Endometrial microvascular endothelial cells (primary cell): ENCODE measurements around the gene HAND1. TPM values are rescaled to one million over a fixed set of nuclear protein-coding genes. Genes with fewer than 3 reads are reported as not detected.

Experiments
- in situ Hi-C: cut with HindIII; loops from 2 replicates; pipeline ENCODE4 v1.10.0; 2017; ENCODE audit warnings: low sequenced_read_pairs, low pct_unique_long_range_greater_than_20kb; ENCODE audit errors: inconsistent ontology term
- total RNA-seq: library from RNA; depleted of rRNA; stranded (reverse); fragments of >200 nt; gene quantifications from one replicate; pipeline ENCODE4 v1.2.3, GENCODE V29; 2015; ENCODE audit errors: inconsistent ontology term

HAND1 gene
- total RNA-seq, 1 donor from 2014 or later: not detected

DNA sequence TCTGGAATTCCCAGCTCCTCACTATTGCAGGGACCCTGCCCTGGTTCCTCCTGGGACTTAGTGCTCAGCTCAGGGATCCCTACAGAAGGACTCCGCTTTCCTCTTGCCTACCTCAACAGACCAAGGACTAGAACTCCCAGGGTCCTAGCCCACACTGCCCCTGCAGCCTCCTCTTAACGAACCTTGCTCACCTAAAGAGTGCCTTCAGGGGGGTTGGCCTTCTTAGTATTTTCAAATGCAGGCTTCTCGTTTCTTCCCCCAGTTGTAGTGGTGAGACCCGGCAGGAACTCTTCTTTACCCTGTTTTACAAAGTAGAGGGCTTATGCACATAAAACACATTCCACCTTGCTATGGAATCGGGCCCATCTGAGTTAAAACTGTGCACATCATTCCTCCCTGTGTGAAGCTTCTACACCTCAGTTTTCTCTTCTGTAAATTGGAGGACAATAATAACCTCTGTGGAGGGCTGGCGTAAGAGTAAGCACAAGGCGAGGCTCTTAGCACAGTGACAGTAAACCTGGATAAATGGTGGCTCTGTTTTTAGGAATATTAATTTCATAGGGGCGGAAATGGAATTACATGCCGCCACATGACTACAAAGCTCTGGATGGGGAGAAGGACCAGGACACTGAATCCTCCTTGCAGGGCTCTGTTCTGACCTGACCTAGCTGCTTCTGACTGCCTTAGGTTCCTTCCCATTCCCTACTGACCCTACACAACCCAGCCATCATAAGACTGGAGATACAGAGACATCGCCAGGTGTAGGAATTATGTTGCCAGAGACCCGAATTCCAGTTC lies 3.8 kb upstream of the HAND1 start:
- in situ Hi-C loops: no loop called here

DNA sequence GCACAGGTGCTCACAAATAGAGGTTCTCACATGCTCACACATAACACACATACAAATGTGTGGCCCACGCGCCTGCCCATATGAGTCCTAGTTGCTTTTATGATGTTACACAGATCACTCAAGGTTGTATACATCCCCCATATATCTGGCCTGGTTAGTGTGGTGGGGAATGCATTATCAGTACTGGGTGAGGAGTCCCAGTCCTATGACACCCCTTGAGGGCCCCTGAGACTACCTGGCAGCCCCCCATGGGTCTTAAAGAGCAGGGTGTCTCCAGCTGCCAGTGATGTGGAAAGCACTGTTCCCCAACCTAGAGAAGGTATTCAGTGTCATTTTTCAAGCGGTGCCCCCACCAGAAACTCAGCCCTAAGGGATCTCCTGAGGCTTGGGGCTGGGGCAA lies 2.8 kb upstream of the HAND1 start:
- in situ Hi-C loops: no loop called here

DNA sequence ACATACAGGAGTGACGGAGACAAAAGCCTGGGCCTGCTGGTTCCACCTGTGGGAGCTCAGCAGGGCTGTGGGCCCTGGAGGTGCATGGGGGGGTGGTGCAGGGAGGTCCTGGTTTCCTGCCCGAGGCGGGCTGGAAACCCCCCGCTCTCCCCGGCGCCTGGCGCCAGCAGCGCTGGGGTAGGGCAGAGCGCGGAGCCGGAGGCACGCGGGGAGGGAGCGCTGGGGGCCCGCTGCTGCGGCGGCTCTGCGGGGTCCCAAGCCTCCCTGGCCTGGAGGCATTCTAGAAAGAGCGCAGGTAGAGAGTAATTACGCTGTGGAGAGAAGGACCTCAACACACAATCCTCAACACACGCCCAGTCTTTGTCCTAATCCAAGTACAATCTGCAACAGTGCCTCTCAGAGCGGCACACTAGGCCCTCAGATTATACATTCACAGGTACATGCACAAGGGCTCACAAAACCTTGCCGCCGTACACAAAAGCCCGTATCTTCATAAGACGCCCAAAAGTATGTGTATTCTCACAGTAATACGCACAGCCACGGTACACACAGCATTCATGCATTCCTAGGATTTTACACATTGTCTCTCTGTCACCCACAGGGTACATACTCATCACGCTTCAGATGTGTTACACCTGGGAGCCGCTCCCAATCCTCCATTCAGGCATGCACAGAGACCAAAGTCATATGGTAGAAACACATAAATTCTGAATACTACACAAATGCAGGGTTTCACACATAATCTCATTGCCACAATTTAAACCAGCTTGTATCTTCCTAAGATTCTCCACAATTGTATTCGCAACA lies 2.1 kb upstream of the HAND1 start:
- in situ Hi-C loops: no loop called here

DNA sequence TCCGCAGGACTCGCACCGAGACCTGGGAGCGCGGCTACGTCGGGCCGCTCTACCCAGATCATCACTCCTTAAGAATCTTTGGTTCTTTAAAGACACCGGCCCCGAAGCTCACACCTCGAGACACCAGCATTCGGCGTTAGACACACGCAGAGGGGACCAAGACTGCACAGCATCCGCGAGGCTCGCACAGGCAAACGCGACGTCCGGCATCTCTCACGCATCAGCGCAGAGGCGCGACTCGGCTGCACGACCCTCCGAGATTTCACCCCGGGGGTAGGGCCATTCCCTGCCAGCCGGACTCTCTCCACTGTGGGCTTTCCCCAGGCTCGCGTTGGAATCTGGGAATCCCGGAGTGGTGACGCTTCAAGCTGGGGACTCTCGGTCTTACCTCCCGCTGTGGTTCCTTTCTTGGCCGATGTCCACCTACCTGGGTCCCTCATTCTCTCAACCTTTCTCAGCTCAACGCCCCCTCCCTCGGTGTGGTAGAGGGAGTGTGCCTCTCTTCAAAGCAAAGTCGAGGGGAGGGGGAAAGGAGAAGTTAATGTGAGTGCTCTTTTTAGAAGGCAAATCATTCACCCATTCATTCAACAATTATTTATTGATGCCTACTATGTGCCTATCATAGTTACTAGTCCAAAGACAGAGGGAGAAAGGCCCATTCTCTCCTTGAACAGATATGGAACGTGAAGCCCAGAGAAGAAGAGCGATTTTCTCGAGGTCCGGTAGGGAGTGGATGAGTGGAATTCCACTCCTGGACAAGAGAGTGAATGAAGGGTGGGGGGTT lies 1.3 kb upstream of the HAND1 start:
- in situ Hi-C loops: no loop called here

DNA sequence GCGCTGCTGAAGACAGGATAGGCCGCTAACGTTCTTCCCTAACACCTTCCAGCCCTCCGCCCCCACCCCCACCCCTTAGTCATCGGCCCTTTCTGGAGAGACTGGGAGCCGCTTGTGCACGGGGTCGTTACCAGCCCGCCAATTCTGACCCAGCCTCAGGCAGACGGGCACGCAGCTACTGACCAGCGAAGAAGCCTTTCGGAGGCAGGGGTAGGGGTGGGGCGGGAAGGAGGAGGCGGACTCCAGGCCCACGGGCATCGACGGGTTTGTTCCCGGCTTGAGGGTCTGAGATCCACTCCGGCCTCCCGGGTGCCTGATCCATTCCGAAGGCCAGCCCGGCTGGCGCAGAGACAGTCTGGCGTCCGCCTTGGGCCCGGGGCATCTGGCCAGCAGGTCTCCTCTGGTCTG lies 729 bp upstream of the HAND1 start:
- in situ Hi-C loops: no loop called here

DNA sequence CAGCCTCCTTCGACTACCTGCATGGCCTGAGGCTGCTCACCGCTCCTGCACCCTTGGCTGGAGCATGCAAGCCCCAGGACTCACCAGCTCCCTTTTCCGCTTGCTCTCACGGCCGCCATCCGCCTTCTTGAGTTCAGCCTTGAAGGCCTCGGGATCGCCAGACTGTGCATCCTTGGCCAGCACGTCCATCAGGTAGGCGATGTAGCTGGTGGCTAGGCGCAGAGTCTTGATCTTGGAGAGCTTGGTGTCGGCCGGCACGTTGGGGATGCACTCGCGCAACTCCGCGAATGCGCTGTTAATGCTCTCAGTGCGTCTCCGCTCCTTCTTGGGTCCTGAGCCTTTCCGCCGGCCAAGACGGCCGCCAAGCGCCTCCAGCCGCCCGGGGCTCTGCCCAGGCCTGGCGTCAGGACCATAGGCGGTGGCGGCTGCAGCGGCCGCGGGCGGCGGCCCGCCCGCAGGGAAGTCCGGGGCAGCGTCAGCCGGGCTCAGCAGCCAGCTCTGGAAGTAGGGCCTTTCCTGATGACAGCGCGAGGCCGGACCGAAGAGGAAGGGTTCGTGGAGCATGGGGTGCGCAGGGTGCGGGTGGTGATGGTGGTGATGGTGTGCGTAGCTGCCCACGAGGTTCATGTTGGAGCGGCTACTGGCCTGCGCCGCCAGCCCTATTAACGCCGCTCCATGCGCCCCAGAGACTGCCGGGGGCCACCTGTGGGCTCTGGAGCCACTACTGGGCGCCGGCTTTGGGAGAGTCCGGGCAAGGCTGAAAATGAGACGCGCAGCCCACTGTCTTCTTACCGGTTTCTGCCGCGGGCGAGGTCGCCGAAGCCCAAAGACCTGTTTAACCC lies 424 bp downstream of the HAND1 start:
- in situ Hi-C loops: no loop called here

DNA sequence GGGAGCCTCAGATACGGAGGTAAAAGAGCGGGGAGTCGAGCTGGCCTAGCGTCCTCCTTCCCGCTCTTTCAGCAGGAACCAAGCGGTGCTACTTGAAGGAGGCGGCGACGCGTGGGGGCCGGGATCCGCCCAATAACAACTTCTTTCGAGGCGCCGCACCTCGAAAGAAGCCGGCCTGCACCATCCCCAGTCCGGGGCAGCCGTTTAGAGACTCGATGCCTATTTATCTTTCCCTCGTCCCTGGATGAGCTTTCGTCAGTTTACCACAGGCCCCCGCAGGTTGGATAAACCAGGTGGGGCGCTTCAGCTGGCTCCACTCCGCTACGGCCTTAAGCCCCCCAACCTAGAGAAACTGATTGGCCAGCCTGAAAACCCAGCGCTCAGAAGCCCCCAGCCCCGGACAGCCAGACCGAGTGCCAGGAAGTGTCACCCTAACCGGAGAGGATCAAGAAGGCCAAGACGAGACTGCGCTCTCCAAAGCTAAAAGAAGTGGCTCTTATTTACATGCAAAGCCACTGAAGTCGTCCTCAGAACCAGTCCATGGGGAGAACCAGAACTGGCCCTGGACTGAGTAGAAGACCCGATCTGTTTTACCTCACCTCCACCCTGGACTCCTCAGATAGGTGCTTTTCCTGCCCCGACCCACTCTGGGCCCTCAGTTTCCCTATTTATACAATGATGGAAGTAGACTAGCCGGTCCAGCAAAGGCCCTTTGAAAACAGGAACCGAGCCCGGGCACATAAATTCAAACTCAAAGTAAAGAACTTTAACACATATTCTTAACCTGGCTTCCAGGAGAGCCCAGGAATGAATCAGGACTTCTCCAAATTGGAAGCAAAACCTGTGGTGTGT lies 1.4 kb downstream of the HAND1 start:
- in situ Hi-C loops: no loop called here

DNA sequence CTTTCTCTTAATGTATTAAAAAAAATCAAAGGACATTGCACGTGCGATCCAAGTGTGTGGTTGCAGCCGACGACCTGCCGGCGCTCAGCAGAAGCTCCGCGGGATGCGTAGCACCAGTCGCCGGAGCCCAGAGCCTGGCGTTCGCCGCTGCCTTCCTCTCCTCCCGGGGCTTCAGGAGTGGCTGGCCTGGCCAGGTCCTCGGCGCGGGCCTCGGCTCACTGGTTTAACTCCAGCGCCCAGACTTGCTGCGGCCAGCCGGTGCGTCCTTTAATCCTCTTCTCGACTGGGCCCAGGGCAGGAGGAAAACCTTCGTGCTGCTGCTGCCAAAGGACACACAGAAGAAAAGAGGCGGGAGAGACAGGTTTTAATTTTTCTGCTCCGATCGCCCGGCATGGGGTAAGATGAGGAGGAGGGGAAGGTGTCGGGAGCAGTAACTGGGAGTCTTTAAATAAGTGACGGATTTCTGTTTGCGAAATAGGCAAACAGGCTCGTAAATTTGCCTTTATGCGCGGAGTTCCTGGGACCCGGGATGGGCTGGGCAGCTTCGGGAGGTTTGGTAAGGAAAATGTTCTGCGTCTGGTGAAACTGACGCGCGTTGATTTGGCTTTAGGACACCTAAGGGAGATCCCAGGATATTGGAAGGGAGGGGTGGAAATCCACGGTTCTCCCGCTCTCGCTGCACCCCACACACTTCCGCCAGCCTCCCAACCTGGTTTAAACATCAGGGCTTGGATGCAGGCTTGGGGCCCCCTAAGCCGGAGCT lies 2.3 kb downstream of the HAND1 start:
- in situ Hi-C loops: no loop called here

DNA sequence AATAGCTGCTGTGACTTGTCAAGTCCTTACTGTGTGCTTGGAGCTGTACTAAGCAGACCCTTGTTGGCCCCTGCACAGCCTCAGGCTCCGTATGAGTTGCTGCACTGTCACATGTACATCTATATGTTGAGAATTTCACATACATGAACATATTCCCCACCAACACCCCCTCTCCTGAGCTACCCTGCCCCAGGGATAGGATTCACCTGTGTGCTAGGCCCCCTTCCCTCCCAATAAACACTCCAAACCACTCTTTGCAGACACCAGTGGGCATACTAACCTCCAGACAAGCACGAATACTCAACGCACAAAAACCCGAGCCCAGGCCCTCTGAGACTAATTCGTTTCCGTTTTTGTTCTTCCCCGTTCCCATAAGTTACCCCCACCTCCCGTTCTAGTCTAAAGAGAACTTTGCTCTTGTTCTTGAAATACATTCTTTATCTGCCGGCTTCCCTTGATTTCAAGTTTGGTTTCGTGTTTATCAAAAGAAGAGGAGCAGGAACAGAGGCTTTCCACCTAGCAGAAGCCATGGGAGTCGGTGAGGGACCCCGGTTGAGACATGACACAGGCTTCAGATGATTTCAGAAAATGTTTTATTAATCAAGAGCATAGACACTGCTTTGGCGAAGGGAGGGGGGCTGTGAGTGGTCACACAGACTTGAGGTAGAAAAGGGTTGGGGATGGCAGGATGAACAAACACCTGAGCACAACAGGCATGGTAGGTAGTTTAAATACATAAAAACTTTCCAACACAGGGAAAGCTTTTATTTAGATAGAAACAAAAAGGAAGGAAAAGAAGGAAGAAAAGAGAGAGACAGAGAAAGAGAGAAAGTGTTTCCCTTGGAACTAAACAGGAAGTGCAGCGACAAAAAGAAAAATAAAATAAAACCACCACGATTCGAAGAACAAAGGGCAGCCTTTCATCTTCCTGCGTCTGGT lies 3.4 kb downstream of the HAND1 start:
- in situ Hi-C loops: no loop called here

DNA sequence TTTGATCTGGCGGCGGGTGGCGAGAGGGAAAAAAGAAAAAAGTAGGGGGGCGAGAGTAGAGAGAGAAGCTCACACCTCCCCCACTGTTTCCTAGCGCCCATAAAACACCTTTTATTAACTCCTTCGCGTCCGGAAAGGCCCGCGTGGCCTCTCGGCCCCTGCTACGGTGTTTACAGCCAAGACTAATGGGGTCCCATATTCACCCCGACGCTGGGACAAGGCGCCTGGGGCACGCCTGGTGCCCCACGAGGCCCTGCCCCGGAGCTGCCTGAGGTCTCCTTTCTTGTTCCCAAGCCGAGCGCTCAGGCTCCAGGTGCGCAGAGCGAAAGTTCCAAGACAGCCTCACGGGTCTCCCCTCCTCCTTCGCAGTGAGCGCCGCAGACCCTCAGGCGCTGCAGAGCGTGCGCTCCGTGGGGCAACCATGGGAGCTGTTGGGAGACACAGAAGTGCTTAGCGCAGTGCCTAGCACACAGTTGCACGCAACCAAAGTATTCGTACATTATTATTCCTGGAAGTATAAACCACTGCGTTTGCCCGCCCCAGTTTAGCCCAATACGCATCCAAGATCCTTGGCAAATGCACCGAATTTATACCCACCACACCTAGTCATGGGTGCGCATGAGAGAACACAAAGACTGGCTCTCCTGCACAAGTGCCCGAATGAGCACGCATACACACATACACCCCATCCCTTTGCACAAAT lies 4.3 kb downstream of the HAND1 start:
- in situ Hi-C loops: no loop called here

DNA sequence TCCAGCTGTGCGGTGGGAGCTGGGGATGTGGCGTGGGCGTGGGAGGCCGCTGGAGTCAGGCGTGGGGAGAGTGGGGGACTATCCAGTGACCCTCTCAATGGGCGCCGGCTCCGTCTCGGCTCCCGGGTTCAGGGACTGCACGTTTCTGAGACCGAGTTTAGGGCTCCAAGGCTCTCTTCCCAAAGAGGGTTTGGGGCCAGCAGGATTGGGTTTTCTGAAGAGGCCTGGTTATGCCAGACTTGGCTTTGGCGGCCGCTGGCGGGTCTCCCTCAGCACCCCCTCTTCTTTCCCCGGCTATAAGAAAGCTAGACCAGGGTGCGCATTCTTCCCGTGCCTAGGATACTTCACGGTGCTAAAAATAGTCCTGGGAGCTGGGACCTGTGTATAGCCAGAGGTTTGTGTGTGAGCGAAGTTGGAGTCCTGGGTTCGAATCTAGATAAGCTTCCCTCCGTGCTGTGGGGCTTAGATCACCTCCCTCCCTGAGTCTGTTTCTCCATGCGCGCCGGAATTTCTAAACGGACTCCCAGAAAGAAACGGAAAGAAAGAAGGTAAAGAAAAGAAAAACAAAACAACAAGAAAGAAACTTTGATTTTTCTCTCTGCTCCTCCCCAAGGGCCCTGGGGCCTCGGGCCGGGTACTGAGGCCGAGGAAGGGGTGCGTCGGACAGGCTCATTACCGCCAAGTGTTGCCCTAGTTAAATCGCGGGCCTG lies 5.0 kb downstream of the HAND1 start:
- in situ Hi-C loops: no loop called here

DNA sequence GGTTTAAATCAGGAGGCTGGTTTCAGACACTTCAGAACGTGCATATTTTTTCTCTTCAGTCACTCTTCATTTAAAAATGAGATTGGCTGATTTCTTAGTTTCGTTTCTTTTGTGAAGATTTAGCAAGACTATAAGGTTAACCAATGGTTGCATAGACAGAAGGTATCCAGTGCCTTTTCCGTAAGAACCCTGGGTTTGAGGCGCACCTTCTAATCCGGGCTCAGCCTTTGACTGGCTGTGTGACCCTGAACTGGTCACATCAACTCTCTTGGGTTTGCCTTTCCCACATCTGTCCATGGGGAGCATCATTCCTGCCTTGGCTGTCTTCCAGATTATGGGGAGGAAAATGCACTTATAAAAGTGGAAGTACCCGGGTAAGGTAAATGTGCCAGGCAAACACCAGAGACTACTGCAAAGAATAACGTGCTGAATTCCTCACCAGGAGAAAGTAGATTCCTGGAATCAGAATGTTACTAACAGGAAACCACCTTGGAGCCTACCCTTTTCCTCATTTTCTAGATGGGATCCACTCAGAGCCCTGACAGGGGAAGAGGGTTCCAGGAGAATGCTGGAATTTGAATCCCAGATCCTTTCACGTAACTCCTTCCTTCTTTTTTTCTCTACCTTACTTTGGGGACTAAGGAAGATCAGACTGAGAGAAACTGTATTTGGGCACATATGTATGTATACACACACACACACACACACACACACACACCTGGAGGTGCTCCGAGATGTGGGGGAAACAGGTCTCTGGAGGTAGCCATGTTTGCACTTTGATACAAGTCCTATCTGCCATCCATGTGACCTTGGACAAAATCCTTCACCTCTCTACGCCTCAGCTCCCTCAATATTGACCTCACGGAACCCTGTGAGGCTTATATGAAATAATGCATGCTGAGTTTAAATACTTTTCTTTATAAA lies 6.8 kb downstream of the HAND1 start:
- in situ Hi-C loops: no loop called here

DNA sequence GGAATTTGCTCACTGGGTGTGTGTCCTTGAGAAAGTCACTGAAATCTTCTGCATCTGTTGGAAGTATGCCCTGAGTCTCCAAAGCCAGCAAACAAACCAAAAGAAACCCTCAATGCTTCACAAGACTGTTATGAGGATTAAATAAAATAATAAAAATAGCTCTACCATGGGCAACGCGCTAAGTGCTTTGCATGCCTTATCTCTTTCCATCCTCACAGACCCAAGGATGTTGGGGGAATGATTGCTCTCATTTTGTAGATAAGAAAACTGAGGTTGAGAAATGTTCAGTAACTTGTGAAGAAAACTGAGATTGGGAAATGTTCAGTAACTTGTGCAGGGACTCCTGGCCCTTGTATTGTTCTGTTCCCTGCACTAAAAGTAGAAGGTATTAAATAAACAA lies 7.9 kb downstream of the HAND1 start:
- in situ Hi-C loops: no loop called here
